Activated CD8-positive, alpha-beta T cell treated with anti-CD3 and anti-CD28 coated beads for 36 hours (primary cell): ENCODE measurements around the gene PTPN4. TPM values are rescaled to one million over a fixed set of nuclear protein-coding genes. Genes with fewer than 3 reads are reported as not detected.

Experiments
- ATAC-seq: fragments of 200-7000 bp; cut with Tn5 transposase; one replicate; pipeline ENCODE4 v1.10.0; 2021; ENCODE audit warnings: mild to moderate bottlenecking, moderate library complexity
- CTCF ChIA-PET: fragments of 350-600 bp; sonication (Branson Sonifier 250); formaldehyde crosslinking; loops from one replicate; lab custom pipeline; 2021; ENCODE audit warnings: antibody characterized with exemption; lab: Charles Lee
- POLR2A ChIA-PET: fragments of 350-600 bp; sonication (Branson Sonifier 250); formaldehyde crosslinking; loops from one replicate; lab custom pipeline; 2021; ENCODE audit warnings: antibody characterized with exemption; lab: Charles Lee
- DNase-seq: peaks from one replicate; pipeline ENCODE4 v3.0.0-alpha.2; 2020
- H3K27ac Mint-ChIP-seq: one replicate; pipeline ENCODE4 v1.8.0; 2021; ENCODE audit warnings: mild to moderate bottlenecking, mixed read lengths
- H3K27me3 Mint-ChIP-seq: one replicate; pipeline ENCODE4 v1.8.0; 2021; ENCODE audit warnings: mixed read lengths
- H3K36me3 Mint-ChIP-seq: one replicate; pipeline ENCODE4 v1.8.0; 2021; ENCODE audit warnings: low read depth, mixed read lengths
- H3K4me1 Mint-ChIP-seq: one replicate; pipeline ENCODE4 v1.8.0; 2021; ENCODE audit warnings: low read depth, mixed read lengths
- H3K4me3 Mint-ChIP-seq: one replicate; pipeline ENCODE4 v1.8.0; 2021; ENCODE audit warnings: mild to moderate bottlenecking, moderate library complexity, mixed read lengths
- H3K9me3 Mint-ChIP-seq: one replicate; pipeline ENCODE4 v1.8.0; 2021; ENCODE audit warnings: mixed read lengths
- intact Hi-C: fragments of 100-400 bp; cut with micrococcal nuclease; formaldehyde crosslinking; loops from one replicate; pipeline ENCODE4 v1.10.0; 2022
- total RNA-seq, 2 experiments: library from RNA; stranded (reverse); gene quantifications; one replicate each; pipeline ENCODE4 v1.2.3, GENCODE V29; 2021
- TF ChIP-seq, protein P1 (sequence below): fragments of 200-600 bp; IDR thresholded peaks from one replicate; pipeline ENCODE4 v1.8.0; 2022; ENCODE audit warnings: antibody characterized with exemption, mild to moderate bottlenecking

The PTPN4 gene
- total RNA-seq, 2 experiments from 2014 or later = 34.4 to 40.2 TPM

DNA sequence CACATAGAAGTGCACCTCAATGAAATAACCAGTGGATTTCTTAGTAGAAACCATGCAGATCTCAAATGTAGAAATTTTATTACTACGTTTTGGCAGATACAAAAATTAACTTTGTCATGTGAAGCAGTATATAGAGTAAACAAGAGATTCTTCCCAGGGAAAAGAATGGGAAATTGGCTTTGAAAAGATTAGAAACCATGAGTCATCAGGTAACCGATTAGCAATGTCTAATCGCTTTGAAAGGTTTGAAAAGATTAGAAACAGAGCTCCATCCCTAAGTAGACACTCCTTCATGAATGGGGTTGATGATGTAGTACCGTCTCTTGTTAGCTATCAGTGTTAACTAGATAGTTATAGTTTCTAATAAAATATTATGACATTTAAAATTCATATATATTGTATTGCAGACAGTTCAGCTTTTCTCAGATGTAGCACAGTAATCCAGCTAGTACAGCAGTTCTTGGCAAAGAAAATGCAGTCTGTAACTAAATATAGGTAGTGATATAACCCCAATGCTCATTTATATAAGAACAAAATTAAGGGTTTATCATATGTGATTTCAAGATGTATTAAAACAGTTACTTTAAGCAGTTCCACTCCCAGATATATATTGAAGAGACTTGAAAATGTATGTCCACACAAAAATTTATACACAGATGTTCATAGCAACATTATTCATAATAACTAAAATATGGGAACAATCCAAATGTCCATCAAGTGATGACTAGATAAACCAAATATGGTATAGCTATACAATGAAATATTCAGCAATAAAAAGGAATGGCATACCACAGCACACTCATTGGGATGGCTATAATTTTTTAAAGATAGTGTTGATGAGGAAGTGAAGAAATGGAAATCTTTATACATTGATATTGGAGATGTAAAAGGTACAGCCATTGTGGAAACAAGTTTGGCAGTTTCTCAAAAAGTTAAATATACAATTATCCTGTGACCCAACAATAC is 113.9 kb downstream of the PTPN4 start:
- Mint-ChIP-seq H3K4me1 (peaks cover 32% of the 10 kb centered on the region), H3K36me3 (peaks cover 2% of the 10 kb centered on the region), H3K9me3 (peaks cover 3% of the 10 kb centered on the region), H3K4me3 (no peak overlapping the region), H3K27ac (no peak overlapping the region), H3K27me3 (no peaks in the 10 kb centered on the region)
- DNase-seq (no peak), ATAC-seq (no peak)
- CTCF ChIA-PET = no interaction called here
- intact Hi-C loops = no loop called here
- TF ChIP-seq, protein P1, sequence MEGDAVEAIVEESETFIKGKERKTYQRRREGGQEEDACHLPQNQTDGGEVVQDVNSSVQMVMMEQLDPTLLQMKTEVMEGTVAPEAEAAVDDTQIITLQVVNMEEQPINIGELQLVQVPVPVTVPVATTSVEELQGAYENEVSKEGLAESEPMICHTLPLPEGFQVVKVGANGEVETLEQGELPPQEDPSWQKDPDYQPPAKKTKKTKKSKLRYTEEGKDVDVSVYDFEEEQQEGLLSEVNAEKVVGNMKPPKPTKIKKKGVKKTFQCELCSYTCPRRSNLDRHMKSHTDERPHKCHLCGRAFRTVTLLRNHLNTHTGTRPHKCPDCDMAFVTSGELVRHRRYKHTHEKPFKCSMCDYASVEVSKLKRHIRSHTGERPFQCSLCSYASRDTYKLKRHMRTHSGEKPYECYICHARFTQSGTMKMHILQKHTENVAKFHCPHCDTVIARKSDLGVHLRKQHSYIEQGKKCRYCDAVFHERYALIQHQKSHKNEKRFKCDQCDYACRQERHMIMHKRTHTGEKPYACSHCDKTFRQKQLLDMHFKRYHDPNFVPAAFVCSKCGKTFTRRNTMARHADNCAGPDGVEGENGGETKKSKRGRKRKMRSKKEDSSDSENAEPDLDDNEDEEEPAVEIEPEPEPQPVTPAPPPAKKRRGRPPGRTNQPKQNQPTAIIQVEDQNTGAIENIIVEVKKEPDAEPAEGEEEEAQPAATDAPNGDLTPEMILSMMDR = no peak
- POLR2A ChIA-PET = no interaction called here

DNA sequence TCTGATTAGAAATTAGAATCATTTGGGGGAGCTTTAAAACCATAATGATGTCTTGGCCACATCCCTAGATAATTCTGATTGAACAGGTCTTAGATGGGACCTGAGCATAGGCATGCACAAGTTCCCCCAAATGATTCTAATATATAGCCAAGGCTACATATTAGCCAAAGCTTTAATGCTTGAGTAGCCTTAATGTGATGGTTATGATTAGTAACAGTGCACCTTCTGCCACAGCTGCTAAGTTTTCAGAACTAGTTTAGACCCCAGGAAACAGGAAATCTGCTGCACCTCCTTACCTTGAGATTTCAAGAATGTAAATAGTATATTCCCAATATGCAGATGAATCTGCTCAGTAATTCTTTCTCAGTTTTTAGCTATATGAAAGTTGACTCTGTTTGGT is 119.8 kb downstream of the PTPN4 start:
- Mint-ChIP-seq H3K4me3 (no peak overlapping the region), H3K9me3 (no peaks in the 10 kb centered on the region), H3K36me3 (peaks cover 8% of the 10 kb centered on the region), H3K27ac (no peak overlapping the region), H3K27me3 (no peaks in the 10 kb centered on the region), H3K4me1 (peaks cover 23% of the 10 kb centered on the region)
- intact Hi-C loops = no loop called here
- ATAC-seq (no peak), DNase-seq (no peak)
- ChIA-PET CTCF (no interaction called here), POLR2A (interaction anchor here (0.6 kb wide), 1 partner anchor 174 kb away, joined by 3 read pairs; no protein-coding TSS in a partner anchor)
- TF ChIP-seq, protein P1 = no peak

DNA sequence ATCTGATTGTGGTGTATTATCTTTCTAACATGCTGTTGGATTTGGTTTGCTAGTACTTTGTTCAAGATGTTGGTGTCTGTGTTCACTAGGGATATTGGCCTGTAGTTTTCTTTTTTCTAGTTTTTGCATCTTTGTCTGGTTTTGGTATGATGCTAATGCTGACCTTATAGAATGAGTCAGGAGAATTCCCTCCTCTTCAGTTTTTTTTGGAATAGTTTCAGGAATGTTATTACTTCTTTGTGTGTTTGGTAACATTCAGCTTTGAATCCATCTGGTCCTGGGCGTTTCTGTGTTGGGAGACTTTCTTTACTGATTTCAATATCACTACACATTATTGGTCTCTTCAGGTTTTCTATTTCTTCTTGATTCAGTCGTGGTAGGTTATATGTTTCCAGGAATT is 129.0 kb downstream of the PTPN4 start:
- no peak overlapping the region for H3K27ac Mint-ChIP-seq
- H3K36me3 Mint-ChIP-seq = peaks cover 61% of the 10 kb centered on the region
- POLR2A ChIA-PET = no interaction called here
- H3K4me3 Mint-ChIP-seq = no peak overlapping the region
- CTCF ChIA-PET = no interaction called here
- peaks cover 19% of the 10 kb centered on the region for H3K9me3 Mint-ChIP-seq
- intact Hi-C loops = no loop called here
- DNase-seq (no peak), ATAC-seq (no peak)
- TF ChIP-seq, protein P1 = no peak
- H3K4me1 Mint-ChIP-seq = peaks cover 6% of the 10 kb centered on the region
- no peaks in the 10 kb centered on the region for H3K27me3 Mint-ChIP-seq

DNA sequence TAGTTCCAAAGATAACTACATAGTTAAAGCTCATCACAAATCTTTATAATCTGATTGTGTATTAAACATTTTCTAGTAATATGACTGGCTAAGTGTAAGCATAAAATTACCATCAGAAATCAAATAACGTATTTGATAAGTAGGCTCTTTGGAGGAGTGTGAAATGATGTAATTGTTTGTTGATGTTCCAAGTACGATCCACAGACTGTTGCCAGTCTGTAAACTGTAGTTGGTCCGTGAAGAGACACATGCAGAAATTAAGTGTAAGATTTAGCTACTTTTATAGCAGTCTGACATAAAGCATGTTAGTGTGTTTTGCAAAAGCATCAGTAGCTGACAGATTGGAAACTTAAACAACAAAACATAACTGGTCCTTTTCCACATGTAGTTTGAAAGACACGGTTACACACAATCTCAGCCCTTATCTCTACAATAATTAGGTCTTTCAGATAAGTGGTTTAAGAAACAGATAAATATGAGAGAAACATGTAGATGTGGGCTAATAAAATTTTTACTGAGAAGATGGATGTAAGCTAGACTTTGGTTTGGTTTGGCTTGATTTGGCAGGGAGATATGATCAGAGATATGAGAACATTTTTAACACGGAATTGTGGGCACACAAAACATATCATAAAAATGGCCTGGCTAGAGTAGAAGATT is 138.1 kb downstream of the PTPN4 start:
- H3K4me1 Mint-ChIP-seq = no peaks in the 10 kb centered on the region
- no peak for ATAC-seq
- CTCF ChIA-PET = interaction anchor here (1.1 kb wide), 1 partner anchor 277 kb away, joined by 3 read pairs; no protein-coding TSS in a partner anchor
- no peak overlapping the region for H3K27ac Mint-ChIP-seq
- DNase-seq = no peak
- no peak overlapping the region for H3K4me3 Mint-ChIP-seq
- no peaks in the 10 kb centered on the region for H3K27me3 Mint-ChIP-seq
- peaks cover 33% of the 10 kb centered on the region for H3K36me3 Mint-ChIP-seq
- intact Hi-C loops = no loop called here
- TF ChIP-seq, protein P1 = no peak
- no peaks in the 10 kb centered on the region for H3K9me3 Mint-ChIP-seq
- POLR2A ChIA-PET = no interaction called here

DNA sequence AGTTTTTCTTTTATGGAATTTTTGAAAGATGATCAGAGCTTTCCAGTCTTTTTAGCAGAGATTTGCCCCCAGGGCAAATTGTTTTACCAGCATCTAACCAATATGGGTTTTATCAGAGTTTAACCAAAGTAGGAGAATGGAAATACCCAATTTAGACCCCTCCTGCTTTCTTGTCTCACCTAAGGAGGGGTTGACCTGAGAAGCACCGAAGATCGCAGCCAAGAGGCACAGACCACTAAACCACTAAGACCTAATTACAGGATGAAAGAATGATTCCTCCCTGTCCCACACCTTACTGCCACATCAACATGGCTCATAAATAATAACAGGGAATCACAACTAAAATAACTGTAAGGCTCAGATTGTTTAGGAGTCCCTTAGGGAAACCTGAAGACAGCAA is 141.3 kb downstream of the PTPN4 start:
- peaks cover 5% of the 10 kb centered on the region for H3K9me3 Mint-ChIP-seq
- POLR2A ChIA-PET = no interaction called here
- H3K27ac Mint-ChIP-seq = no peak overlapping the region
- TF ChIP-seq, protein P1 = no peak
- CTCF ChIA-PET = no interaction called here
- intact Hi-C loops = no loop called here
- H3K36me3 Mint-ChIP-seq = peaks cover 50% of the 10 kb centered on the region
- DNase-seq (no peak), ATAC-seq (no peak)
- no peaks in the 10 kb centered on the region for H3K27me3 Mint-ChIP-seq
- H3K4me1 Mint-ChIP-seq = no peaks in the 10 kb centered on the region
- no peak overlapping the region for H3K4me3 Mint-ChIP-seq
